Measurements from ENCODE around the gene CNTN4.

Gene CNTN4

DNA sequence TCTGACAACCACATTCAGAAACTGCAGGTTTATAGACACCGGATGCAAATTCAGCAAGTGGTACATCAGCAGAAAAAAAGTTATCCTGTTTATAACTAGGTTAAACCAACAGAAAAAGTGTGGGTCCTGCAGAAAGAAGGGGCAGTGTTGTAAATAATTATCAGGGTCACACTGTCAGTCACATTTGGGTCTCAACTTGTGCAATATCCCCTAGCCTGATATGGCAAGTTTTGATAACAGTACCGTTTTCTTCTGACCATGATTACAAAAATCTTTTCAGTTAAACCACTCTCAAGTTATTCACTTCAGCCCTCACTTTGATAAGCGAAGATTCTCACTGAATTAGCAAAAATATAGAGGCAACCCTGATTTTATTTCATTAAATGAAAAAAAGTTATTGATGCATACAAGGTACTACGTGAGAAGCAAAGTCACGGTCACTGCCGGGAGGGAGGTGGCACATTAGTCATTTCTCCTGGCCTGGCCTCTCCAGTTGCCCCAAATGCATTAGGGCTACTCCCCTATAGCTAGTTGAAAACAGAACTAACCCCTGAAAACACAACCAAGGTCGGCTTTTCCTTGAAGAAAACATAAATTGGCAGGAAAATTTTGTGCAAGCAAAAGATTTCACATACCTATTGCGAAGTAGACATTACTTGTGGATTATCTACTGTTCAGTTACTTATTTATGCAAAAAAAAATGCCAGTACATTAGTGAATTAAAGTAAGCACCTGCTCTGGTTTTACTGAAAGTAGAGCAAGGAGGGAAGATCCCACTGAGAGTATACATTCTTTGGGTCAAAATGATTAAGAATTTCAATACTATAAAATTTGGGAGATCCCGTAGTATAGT is 982.9 kb downstream of the CNTN4 start:
- no peak for DNase-seq

DNA sequence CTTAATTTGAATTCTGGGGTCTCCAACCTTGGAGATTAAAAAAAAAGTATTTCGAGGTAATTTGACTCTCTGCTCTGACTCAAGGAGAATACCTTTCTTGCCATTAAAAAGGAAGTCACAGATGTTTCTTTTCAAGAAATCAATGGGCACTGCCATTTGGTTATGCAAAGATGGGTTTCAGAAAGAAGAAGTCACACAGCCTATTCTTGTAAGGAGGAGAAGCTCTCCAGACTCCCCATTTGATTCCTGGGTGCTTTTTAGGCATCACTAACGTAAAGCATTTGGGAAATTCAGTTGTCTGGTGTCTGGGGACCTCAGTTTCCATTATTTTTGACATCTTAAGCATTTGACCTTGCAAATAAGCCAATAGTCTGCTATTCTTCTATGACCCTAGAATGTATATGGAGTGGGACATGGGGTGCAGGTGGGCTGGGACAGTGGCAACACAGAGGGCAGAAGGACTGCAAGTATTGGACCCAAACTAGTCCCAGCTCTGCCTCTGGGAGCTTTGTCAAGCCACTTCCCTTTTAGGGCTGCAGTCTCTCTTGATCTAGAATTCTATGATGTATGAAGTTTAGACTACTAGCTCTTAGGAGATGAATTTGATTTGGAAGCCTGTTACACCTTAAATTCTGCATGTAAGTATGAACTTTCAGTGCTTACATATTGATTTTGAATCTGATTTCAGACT is 983.7 kb downstream of the CNTN4 start:
- DNase-seq: no peak

DNA sequence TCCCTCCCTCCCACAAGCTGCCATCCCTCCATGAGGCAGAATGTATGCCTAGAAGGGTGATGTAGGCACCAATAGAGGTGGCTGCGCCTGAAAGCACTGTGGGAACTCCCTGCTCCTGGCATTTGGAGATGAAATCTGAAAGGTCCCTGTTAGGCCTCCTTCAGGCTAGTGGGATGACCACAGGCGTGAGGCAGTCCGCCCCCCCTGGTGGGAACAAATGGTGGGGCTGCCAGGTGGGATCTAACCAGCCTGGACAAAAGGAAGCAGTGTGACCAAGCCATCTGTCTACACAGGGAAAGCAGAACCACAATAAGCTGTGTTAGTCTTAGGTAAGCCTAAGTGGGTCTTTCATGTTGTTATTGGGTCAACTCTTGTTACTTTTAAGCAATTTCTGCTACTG is 986.2 kb downstream of the CNTN4 start:
- DNase-seq: no peak

DNA sequence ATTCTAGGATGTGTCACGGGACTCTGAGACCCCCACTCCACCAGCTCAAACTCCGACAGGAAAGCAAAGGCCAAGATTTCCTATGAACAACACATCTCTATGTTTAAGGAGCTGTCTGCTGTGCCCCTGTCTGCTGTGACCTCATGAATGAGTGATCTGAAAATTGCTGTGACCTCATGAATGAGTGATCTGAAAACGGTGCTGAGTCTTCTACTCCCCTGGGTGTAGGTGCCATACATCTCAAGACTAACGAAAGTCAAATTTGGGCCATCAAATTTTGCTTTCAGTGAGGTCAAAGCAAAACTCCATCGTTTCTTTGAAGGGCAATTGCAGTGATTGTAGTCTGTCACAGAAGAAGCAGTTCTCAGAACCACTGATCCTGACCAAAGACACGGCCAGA is 987.1 kb downstream of the CNTN4 start:
- DNase-seq: no peak

DNA sequence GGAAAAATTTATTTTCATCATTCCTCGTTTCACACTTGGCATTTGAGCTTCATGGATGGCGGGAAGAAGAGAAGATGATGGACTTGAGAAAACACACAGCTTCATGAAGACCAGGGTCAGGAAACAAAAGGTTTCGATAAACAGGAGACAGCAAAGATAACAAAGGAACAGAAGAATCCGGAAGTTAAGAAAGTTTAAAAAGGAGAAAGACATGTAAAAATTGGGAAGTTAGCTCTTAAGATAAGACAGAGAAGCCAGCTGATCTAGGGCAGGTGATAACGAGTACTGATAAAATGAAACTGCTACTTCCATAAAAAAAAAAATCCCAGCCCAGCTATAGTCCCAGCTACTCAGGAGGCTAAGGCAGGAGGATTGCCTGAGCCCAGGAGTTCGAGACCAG is 987.6 kb downstream of the CNTN4 start:
- DNase-seq: no peak

DNA sequence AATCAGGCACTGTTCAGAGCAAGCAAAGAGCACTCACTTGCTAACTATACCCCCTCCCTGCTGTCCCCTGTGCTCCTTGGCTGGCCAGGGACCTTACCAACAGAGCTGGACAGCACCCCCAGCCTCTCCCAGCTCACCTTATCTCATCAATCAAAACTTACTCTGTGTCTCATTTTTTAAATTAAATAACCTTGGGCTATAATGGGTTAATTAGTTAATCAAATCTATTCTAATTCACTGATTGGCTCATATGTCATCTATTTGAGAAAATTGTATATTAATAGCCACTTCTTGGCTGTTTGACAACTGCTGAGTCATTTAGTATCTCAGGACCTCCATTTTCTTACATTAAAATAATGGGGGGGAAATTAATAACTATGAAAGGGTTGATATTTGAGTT is 988.6 kb downstream of the CNTN4 start:
- no peak for DNase-seq

DNA sequence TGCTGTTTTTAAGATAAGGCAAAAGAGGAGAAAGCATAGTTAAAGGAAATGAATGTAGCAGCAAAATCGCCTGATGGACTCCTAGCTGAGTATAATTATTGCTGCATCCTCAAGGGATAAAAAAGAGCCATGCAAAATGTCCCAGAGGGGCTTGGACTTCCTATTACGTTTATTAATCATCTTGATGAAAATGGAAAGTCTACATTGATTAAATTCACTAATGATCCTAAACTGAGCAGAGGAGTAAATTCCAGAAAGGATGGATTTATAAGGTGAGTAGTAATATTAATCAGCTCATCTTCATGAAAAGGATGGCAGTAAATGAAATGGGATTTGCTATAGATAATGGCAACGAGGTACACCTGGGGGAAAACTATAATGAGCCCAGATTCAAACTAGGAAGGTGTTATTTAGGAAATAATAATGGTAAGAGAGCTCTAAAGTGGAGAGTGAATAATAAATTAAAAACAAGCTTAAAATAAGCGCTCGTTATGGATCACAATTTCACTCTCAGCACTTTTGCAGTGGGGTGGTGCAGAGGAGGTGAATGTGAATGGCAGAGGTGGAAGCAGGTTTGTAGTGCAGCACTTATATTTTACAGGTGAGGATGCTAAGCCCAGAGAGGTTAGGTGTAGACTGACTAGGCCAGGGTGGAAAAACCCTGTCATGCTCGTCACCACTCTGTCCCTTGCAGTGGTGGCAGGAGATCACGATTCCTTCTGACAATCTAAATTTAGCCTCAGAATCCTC is 989.2 kb downstream of the CNTN4 start:
- DNase-seq: no peak

DNA sequence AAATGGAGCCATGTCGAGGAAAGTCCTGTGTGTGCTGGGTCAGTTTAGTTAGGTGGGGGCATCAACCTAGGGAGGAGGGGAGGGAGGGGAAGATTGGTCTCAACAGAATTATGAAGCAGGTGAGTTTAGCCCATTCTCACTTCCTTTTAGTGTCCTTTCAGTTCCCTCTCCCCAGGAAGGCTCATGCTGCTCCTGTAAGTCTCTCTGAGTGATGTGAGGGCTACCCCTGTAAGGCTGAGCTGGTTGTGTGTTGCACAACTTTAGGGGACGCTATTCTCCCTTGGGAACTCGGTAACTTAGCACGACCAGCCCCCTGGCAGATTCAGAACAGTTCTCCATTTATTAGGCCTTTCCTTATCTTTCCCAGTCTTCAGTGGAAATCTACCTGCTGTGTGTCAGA is 990.4 kb downstream of the CNTN4 start:
- no peak for DNase-seq

DNA sequence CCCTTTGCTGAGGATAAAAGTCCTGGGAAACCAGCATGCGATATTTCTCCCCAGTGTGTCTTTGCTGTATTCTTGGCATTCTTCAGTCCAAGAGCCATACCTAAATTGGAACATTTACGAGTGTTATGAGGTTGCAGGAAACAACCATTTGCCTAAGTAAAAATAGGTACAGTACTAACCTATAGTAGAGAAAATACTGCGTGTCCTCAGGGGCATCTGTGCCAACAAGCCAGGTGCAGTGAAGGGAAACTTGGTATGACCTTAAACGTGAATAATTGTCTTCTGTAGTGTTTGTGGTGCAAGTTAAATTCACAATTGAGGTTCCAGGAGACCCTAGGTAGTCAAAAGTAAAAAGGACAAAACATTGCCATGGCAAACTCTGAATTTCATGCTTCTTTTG is 999.3 kb downstream of the CNTN4 start:
- no peak for DNase-seq

DNA sequence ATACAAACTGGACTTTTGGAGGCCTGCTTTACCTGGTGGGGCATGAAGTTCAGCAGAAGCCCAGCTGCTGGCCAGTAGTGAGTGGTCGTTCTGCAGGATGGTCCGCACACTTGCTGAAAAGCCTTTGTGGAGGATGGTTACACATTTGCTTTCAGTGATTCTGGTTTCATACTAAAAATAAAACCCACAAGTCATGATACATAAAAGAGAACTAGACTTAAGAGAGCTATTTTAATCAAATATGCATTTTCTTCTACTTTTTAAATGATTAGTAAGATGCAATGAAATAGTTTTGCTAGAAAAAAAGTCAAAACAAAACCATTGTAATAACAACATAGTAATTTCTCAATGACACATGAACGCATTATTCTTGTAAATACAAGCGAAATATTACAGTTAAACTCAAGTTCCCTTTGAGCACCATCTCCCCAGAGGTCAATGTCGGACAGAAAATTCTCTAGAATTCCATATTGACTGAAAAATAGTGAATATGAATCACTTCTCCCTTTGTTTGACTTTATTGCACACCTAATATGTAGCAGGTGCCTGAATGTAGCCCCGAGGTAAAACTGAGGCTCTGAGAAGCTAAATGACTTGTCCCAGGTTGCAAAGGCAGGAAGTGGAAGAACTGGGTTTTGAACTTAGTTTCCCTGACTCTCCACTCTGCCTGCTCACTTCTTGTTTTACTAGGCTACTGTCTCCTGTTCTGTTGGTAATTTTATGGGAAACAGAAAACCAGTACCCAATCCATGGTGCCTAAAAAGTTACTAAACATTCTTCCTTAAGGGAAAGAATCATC is 1003.2 kb downstream of the CNTN4 start:
- DNase-seq: no peak

DNA sequence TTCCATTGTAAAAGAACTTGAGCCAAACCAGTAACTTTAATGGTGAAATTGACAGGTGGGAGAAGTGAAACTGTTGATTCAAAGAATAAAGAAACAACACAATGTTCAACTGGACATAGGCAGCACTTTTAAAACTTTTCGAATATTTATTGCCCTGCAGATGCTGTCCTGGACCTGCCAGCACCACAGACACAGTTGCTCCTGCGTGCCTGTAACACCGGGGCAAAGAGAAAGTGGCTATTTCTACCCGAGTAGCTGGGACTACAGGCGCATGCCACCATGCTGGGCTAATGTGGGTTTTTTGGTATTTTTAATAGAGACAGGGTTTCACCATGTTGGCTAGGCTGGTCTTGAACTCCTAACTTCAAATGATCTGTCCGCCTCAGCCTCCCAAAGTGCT is 1004.1 kb downstream of the CNTN4 start:
- no peak for DNase-seq

DNA sequence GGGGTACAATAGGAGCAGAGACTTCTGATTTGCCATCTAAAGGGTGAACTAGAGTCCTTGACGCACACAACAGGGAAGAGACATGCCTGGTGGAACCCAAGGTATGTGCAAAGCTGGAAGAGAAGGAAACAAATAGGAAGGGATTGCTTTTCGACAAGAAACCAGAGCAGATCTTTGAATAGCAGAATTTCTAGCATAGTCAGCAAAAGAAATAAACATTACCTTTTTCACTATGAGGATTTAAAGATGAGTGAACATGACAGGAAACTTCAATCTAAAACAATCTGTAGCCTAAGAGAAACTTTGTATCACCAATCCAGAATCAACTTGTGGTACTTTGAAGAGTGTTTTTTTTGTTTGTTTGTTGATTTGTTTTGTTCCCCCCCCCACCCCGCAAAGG is 1006.6 kb downstream of the CNTN4 start:
- DNase-seq: no peak

DNA sequence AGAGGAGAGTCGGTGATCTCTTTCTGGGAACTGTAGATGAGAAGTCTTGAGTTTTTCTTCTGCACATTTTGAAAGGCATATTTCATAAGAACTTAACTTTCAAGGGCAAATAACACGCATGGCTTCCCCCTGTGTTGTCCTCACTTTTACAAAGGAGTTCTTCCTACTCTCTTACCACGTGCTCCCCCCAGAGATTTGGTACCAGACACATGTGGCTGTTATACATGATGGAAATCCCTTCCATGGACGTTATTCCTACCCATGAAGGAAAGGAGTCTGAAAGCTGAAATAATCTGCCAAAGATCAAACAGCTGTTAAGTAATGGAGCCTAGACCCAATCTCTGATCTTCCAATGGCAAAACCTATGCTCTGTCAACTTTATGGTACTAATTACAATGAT is 1007.1 kb downstream of the CNTN4 start:
- no peak for DNase-seq

DNA sequence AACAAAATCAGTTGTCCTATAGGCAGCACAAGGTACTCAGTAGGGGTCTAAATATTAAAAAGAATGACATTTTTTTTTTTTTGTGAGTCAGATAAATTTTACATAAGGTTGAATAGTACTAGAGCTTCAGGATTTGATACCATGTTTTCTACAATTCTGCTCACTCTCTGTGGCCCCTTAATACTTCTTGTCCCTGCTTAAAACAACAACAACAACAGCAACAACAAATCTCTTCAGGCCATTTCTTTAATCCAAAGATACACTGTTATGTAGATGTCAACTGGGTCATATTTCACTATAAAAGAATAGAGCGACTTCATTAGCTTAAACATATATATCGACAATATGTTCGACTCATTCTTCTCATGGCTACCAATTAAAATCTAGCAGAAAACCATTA is 1008.5 kb downstream of the CNTN4 start:
- no peak for DNase-seq

Measured in activated CD4-positive, CD25-positive, alpha-beta regulatory T cell (primary cell).